HG02571 (cell line): ENCODE data around the gene ATXN7.

Source experiments
- ATAC-seq: cut with Tn5 transposase; IDR thresholded peaks from one replicate; pipeline ENCODE4 v1.9.1; 2021; ENCODE audit warnings: mild to moderate bottlenecking, moderate library complexity; ENCODE audit not compliant: unreplicated experiment

ATXN7 gene

DNA sequence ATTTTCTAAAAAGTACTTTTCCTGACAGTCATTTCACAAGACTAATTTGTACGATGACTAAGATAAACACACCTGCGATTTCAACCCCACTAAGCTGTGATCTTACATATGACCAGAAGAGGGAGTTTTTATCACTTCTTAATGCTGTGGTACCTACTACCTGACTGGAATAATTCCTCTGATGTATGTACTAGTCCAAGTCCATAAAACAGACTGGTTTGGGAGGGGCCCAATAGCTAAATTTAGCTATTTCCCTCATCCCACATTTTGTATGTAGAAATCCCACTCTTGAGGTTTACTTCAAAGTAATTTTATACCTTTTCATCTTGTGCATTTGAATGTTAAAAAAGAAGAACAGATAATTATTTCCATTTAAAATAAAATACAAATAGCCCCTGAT lies 98.2 kb downstream of the ATXN7 start:
- ATAC-seq, result peak; percentile 78

DNA sequence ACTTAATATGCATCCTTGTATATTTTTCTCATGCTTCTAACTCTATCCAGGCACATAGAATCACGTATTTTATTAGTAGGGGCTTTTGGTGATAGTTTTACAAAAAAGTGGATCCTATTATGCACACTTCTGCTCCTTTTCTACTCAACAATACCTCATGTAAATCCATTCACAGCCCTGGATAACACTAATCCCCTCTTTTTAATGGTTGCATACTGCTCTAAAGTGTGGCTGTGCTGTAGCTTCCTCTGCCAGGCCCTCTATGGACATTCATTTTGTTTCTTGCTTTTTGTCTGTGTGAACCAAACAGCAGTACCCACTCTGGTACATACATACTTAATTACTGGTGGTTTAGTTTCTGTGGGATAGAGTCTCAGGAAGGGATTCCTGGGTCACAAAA lies 99.8 kb downstream of the ATXN7 start:
- ATAC-seq, result no peak

DNA sequence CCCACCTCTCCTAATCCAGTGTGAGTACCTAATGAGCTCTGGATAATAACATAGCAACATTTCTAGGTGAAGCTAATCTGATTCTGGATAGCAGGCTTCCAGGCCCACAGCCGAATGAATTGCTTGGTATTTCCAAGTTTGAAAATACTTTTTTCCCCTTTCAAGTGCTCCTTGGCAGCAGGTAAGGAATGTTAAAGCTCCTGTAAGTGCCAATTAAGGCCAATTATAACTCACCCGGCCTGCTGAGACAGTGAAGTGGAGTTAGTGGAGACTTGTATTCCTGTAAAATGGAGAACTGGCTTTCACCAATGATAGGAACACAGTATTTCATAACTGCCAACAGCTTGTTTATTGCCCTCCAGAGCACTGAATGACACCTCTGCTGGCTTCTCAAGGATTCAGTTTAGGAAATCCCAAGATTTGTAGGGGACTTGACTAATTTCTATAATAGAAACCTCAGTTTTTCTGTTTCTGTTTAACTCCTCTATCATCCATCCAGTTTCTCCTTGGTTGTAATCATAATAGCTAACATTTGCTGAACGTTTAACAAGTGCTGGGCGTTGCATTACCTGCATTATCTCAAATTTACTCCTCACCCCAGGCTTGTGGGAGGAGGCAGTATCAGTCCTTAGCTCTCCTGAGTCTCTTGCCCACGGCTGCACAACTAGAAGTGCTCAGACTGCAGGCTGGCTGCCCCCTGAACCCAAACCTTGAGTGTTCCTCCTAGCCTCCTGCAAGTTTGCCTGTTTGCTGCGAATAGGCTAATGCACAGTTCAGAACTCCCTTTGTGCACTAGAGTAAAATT lies 101.2 kb downstream of the ATXN7 start:
- ATAC-seq, result no peak

DNA sequence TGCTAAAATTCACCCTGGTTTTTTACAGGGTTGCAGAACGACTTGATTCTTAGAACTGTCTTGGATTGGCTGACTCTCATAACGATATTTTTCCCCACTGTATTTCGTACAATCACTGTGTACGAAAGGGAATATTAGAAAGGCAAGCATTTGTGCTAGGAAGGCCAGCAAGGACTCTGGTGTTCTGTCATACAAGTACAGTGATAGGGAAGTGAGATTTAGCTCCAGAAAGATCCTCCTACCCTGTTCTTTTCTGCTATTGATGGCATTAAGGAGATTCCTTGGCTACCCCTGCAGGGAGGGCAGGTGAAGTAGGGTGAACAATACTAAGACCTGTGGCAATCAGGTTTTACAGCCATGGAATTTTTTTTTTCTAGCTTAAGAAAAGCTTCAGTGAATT lies 102.3 kb downstream of the ATXN7 start:
- ATAC-seq, result no peak

DNA sequence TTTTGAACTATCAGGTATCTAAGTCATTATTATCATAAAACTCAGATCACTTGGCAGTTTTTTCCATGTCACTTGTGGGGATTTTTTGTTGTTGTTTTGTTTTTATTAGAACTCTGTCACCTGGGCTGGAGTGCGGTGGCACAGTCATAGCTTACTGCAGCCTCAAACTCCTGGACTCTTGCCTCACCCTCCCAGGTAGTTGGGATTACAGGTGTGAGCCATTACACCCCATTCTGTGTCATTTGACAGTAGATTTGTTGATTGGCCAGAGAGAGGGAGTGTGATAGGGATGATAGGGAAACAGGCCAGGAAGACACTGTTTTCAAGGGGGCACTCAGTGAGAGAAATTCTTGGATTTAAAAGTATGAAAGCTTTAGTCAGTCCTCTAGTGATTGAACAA lies 103.2 kb downstream of the ATXN7 start:
- ATAC-seq, result no peak

DNA sequence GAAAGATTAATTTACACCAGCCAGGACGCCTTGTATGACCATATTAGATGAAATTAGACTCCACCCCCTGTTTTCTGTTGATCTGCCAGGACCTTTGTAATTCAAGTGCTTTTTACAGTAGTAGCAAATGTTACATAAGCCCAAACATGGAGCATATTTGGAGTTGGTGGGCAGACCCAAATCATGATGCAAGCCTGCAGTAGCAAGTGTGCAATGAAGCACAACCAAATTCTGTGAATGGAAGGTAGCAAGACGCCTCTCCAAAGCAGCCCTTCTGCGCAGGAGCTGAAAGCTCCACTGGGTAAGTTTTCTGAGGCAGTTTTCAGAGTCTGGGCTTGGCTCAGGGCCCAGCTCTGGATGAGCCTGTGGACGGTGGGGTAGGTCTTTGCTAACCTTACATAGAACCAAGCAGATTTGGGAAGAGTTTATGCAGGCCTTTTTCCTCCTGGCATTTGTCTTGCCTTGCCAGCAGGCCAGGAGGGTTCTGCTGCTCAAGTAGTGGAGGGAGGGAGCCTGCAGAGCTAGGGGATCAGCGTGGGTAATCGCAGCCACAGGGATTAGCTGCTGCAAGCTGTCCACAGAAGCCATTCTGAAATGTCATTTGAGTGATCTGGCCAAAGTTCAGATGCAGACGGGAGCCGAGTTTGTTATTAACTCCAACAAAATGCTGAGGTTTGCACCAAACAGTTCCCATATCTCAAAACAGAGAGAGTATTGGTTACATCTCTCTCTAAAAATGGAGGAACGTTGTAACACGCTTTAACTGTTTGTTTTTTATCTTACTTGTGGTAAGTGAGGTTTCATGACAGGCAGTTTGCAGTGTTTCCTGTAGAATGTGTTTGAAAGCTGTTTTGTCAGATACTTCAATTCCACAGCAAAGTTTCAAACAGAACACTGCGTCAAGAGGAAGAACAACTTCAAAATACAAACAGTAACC lies 104.3 kb downstream of the ATXN7 start:
- ATAC-seq, result peak; percentile 49

DNA sequence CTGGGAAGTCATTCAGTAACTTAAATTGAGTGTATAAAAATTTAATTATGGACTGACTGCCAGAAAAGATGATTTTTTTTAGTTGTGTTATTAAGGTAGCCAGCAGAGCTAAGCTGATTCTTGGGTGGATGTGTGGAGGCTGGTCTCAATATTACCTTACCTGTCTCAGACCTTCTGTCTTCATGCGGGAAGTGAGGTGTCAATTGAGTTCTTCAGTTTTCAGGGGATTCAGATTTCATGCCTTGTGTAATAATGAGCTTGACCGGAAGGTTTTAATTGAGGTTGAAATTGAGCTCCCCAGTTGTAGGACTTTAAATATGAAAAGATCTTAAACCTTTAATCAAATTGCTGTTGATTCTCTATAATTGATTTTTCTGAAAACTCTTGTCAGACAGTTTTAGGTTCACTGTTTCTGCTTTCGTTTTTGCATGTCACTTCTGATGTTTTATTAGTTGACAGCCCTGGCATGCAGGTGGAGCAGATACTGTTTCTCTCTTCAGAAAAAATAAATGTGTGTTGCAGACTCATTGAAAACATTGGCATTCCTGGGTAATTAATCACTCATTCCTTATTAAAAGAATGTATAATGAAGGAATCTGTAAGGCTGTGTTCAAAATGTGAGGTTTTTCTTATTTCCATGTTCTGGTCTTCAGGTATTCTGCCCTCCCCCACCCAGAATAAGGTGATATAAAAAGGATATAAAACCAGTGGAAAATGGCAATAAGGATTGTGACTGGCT lies 105.1 kb downstream of the ATXN7 start:
- no peak for ATAC-seq

DNA sequence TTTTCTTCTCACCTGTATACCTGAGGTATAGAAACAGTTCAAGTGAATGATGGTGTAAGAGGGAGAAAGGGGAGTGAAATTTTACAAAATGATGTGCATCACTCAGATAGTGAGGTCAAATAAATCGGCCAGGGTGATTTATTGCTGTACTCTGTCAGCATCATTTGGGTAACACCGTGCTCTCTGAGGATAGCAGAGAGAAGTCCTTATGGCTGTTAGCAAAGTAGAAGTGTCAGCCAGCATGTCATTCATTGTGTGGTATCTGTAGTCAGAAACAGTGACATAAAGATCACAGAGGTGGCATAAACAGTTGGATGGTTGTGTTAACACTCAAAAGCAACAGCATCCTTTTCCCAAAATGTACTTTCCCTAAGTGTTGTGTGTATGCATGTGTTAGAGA lies 106.2 kb downstream of the ATXN7 start:
- ATAC-seq, result no peak

DNA sequence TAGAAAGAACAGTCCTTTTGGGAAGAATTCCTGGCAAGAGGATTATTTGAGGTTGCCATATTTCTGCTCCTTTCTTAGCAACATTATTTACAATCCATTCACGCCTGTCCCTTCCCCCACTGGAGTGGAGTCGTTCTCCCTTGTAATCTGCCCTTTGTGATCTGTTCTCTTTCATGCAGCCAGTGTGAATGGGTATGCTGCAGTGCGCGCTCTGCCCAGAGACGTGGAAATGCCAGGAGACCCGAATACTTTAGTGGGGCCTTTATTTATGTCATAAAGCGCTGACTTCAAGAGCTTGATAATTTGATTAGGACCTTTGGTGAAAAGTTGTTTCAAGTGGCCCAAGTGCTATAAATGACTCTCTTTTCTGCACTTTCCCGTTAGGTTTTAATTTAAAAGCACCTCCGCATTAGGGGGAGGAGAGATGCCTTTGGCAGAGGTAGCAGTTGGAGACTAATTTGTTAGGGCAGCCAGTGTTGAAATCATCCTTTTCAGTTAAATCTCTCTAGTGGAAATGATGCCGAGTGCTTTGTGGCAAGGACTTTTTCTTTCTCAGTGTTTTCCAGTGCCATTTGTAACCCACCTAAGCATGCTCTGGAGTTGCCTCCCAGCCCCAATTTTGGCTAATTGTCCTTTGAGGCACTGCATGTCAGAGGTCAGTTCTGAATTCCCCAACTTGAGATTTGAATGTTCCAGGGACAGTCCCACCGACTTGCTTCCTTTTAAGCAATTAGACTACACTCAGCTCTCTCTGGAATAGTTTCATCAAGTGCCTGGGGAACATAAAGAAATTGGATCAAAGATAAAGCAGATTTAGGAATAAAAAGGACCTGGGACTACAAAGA lies 107.2 kb downstream of the ATXN7 start:
- ATAC-seq, result no peak

DNA sequence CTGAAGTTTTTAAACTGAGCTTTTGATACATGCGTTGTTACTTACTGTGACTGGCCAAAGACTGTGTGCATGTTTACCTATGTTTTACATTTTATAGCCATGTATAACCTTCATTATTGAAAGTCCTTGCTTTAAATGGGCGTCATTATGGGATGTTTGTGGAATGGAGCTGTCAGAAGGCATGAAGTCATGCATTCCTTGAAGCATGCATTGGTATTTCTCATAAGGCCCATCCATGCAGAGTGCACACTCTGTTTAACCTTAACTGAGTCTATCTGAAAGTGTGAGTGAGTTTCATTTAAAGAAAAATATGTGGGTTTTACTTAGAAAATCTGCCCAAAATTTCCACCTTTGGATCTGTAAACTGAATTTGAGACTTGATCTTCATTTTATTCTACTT lies 108.5 kb downstream of the ATXN7 start:
- ATAC-seq, result no peak

DNA sequence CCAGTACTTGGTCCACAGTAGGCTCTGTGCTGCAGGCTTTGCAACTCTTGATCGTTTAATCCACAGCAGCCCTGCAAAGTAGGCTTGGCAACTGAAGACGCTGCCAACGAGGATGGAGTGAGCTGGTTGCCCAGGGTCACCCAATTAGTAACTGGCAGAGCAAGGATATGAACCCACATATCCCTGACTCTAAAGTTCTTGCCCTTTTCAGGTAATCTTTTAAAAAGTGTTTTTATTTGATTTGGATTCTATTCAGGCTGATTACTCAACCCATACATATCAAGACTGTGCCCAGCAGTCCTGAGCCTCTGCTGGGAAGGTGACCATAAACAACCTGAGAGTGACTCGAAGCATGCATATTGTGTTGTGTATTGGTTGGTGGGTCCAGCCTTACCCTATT lies 109.3 kb downstream of the ATXN7 start:
- no peak for ATAC-seq

DNA sequence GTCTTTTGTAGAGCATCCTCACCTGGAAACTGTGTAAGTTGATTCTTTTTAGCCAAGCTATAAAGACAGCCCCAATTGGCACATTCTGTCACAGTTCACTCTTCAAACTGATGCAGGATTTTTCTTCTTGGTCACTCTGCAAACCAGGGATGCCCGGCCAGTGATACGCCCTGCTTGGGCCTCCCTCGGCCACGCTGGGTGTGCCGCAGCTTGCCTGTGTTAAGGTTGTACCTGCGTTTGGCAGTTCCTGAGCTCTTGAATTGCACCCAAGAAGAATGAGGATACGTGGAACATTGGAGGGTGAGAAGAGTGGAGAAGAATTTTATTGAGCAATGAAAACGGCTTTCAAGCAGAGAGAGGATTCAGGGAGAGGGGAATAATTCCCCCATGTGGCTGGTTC lies 109.7 kb downstream of the ATXN7 start:
- ATAC-seq, result no peak

DNA sequence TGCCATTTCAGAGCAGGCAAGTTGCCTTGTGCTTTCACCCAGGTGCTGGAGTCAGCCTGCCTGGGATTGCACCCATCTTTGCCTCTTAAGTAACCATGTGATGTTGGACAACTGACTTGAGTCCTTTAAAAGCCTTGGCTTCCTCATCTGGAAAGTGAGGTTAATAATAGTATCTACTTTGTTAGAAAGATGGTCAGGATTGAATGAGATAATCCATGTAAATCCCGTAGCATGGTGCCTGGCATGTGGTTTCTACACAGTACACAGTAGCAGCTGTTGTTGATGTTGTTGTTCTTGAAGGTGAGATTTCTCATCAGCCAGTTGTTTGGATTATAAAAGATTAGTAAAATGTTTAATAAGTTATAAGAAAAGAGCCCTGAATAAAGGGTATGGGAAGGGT lies 110.8 kb downstream of the ATXN7 start:
- ATAC-seq, result no peak

DNA sequence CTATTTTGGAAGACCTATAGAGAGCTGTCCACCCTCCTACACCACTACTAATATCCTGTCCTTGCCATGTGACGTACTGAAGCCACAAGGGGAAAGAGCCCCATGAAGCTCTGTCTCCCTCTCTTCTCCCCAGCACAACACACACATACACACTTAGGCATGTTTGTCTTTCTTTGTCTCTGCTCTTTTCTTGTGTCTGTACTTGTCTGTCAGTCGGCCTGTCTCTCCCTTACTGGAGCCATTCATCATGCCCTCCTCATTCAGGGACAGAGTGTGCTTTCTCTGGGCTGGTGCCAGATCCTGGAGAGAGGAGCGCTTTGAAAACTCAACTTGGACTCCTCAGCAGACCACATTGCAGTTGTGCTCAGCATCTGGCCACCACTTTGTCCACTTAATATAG lies 112.1 kb downstream of the ATXN7 start:
- no peak for ATAC-seq

DNA sequence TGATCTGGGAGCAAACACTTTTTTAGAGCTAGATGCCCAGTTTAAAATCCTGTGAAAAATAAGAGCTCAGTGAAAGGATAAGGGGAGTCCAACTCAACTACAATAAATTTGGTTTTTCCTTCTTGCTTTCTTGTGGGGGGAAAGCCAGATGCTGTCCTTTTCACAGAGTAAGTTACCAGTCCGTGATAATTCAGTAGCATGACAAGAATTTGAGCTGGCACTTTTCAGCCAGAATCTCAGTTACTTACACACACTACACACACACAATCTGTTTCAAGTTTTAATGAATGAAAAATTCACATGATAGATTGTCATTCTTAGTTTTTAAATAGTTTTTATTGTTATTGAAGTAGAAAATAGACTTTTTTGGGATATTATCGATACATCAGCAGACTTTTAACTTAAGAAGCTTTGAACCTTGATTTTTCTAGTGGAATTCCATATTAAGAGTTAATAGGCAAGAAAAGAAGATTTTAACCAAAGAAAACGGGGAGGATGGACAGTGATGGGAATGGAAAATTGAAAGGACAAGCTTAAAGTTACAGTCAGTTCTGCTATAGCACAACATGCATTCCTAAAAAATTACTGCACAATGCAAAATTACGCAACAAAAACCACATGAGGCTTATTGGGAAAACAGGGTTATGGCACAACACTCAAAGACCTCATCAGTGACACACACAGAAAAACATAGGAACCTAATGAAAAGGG lies 112.6 kb downstream of the ATXN7 start:
- ATAC-seq, result no peak

DNA sequence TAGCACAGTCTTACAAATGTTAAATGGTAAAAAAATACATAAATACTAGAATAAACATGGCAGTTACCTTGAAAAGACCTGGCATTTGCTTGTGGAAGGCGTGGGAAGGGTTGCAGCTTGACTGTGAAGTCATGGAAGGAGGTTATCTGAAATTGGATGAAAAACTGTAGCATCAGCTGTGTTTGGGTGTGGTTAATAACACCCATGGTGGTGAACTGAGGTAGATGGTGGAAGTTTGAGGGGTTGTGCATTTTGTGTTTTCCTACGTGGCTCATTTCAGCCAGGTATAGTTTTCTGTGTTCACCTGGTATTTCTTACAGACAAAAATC lies 113.2 kb downstream of the ATXN7 start:
- ATAC-seq, result no peak

DNA sequence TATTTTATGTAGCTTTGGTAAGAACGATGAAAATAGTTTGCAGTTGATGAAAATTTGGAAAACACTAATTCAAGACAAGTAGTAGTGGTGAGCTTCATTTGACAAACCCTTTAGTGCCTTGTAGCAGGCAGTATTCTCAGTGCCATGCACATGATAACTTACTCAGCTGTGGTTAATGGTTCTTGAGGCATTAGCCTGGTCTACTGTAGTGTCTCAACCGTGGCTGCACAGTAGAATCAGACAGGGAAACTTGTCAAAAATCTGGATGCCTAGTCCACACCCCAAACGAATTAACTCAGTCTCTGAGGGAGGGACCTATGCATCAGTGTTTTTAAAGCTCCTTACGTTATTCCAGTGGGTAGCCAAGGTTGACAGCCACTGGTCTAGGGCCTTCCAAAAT lies 114.2 kb downstream of the ATXN7 start:
- no peak for ATAC-seq

DNA sequence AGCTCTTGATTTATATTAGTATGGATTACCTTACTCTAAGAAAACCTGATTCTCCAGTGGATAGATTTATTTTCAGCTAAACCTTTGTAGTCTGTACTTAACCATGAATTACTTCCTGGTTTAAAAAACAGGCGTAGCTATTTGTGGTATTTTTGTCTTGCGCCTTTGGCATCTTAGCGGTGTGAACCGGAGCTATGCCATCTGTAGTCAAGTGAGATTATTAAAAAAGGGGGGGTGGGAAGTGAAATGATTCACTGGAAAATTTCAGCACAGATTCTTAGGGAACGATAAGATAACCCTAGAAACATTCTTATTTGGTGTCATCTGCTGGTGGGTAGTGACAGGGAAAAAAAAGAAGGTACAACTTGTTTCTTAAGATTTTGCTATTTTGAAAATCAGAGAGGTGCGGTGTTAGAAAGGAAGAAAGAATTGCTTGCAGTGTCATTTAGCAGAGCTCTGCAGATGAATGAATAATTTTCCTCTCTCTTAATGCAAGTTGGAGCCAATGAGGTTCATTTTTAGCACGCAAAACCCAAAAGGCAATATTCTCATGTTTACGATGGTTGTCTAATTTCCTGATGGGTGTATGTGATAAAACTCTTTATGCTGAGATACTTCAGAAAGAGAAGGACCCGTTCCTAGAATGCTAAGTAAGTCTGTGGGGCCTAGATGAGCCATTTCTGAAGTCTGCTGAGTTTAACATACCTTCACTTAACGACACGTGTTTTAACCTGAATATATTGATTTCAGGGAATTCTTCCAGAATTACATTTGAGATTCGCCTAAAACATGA lies 115.6 kb downstream of the ATXN7 start:
- ATAC-seq, result no peak

DNA sequence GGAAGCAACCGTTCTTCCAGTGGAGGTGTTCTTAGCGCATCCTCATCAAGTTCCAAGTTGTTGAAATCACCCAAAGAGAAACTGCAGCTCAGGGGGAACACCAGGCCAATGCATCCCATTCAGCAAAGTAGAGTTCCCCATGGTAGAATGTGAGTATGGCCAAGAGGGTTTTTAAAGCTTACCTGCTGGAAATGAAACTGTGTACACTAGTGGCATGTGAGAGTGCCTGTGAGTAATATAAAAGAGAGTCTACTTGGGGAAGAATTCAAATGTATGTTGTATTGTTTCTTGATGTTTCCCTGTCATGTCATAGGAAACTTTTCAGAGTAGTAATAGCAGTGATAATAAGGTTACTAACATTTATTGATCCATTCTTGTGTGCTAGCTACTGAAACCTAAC lies 116.4 kb downstream of the ATXN7 start:
- ATAC-seq, result no peak
